ENCODE results near the gene PRKCA.

Gene PRKCA

DNA sequence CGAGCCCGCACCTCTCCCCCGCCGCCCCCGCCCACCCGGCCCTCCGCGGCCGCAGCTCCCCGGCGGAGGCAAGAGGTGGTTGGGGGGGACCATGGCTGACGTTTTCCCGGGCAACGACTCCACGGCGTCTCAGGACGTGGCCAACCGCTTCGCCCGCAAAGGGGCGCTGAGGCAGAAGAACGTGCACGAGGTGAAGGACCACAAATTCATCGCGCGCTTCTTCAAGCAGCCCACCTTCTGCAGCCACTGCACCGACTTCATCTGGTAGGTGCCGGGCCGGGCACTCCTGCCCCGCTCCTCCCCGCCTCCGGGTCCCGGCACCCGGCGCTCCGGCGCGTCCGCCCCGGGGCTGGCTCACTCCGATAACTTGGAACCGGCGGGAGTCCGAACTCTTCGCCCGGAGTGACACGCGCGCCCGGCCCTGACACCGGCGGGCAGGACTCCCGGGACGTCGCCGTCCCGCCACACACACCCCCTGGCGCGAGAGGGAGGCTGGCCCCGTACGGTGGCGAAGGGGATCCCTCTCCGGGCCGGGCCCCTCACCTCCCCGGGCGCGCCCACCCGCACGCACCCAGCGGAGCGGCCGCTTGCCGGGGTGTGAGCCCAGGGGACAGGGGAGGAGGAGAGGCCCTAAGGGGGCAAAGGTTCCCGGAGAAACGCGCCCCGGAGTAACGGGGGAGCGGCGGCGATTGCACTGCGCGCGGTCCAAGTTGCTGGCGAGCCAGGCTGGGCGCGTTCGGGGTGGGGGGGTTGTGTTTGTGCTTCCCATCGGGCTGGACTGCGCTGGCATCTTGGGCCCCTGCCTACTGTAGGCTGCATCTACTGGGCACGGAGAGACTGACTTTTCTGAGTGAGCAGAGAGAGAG lies 581 bp downstream of the PRKCA start:
- peak; percentile 68 for DNase-seq (ENCODE audit: low read depth)
- TF ChIP-seq, protein P1, sequence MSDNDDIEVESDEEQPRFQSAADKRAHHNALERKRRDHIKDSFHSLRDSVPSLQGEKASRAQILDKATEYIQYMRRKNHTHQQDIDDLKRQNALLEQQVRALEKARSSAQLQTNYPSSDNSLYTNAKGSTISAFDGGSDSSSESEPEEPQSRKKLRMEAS (IDR thresholded peaks at IDR 0.05; ENCODE audit: low read depth, low read length): no peak
- TF ChIP-seq MYC (IDR thresholded peaks at IDR 0.05; ENCODE audit: low read depth, low read length): 0 out of 2 replicates have a peak, but pooled peaks have one; percentile 20
- H3K4me3 ChIP-seq (ENCODE audit: low read depth, low read length): peak overlapping the region; percentile 58

DNA sequence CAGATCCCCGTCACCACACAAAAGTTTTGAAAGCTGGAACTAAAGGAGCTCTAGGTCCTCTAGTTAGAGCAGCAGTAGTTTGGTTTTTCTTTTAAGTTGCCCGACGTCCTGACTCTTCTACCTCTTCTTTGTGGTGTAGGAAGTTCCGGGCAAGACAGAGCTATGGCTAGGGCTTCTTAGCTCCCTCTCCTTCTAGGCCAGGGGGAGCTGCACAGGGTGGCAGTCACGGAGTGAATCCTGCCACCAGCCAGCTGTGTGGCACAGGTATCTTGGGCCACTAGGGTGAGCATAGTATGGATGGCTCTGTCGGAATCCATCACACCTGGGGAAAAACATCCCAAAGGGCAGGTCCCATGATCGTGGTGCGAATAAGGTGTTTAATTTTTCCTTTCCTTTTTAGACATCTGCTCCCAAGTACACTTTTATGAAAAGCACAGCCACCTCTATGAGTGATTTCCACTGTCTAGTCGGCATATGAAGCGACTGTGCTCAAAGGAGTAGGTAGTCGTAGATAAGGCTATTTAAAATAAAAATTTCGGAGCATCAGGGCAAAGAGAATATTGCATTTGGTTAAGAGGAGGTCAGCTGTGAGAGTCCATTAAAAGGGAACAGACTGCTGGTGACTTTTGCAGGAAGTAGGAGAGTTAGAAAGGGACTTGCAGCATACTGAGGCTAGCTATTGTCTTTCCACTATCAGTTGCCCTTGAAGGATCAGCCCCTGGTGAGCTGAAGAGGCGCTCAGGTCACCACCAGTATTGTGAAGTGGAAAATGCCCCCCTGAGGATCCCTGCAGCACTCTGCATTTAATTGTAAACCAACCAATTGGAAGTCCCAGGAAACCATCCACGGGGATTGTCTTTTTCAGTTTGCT lies 2.1 kb downstream of the PRKCA start:
- TF ChIP-seq POLR2A (IDR thresholded peaks at IDR 0.05; ENCODE audit: extremely low read depth, insufficient read length) (no peak), MYC (IDR thresholded peaks at IDR 0.05; ENCODE audit: low read depth, low read length) (no peak)
- TF ChIP-seq, protein P2, sequence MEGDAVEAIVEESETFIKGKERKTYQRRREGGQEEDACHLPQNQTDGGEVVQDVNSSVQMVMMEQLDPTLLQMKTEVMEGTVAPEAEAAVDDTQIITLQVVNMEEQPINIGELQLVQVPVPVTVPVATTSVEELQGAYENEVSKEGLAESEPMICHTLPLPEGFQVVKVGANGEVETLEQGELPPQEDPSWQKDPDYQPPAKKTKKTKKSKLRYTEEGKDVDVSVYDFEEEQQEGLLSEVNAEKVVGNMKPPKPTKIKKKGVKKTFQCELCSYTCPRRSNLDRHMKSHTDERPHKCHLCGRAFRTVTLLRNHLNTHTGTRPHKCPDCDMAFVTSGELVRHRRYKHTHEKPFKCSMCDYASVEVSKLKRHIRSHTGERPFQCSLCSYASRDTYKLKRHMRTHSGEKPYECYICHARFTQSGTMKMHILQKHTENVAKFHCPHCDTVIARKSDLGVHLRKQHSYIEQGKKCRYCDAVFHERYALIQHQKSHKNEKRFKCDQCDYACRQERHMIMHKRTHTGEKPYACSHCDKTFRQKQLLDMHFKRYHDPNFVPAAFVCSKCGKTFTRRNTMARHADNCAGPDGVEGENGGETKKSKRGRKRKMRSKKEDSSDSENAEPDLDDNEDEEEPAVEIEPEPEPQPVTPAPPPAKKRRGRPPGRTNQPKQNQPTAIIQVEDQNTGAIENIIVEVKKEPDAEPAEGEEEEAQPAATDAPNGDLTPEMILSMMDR (IDR thresholded peaks at IDR 0.05; ENCODE audit: low read depth, low read length): no peak
- TF ChIP-seq, protein P1 (IDR thresholded peaks at IDR 0.05; ENCODE audit: low read depth, low read length): no peak
- peak; percentile 63 for DNase-seq (ENCODE audit: low read depth)
- H3K4me3 ChIP-seq (ENCODE audit: low read depth, low read length): peak overlapping the region; percentile 58

DNA sequence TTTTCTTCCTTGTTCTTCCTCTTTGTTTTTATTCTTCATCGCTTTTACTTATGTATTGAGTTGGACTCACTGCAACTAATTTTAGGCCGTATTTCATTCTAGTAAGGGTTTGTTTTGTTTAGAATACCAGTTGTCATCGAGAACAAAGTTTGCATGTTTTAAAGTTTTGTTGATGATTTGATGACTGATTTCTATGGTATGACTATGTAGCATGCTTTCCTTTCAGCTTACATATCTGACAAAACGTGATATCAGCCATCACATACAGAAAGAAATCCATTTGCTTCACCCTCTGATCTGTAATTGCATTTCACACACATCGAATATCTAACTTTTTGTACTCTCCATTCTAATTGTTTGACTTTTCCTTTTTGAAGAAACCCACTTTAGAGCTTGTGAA lies 4.0 kb downstream of the PRKCA start:
- TF ChIP-seq POLR2A (IDR thresholded peaks at IDR 0.05; ENCODE audit: extremely low read depth, insufficient read length): no peak
- no peak for TF ChIP-seq MYC (IDR thresholded peaks at IDR 0.05; ENCODE audit: low read depth, low read length)
- TF ChIP-seq, protein P2 (IDR thresholded peaks at IDR 0.05; ENCODE audit: low read depth, low read length): no peak
- H3K4me3 ChIP-seq (ENCODE audit: low read depth, low read length): peak overlapping the region; percentile 14
- no peak for DNase-seq (ENCODE audit: low read depth)

DNA sequence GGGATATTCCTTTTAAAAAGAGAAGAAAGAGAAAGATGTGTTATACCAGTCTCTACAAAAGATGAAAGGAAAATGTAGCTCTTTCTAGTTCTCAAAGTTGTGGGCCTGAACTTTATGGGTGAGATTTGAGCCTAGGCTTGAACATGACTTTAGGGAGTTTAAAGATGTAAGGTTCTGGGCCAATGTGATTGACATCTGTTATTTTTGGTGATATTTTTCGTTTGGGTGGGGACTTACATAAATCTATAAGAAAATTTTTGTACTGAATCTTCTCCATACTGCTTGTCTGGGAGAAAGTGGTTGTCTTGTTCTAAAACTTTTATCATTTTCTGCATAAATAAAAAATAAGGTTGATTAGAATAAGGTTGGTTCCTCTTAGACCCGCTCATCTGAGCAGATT lies 4.8 kb downstream of the PRKCA start:
- H3K4me3 ChIP-seq (ENCODE audit: low read depth, low read length): no peak overlapping the region
- no peak for DNase-seq (ENCODE audit: low read depth)
- no peak for TF ChIP-seq POLR2A (IDR thresholded peaks at IDR 0.05; ENCODE audit: extremely low read depth, insufficient read length)
- TF ChIP-seq, protein P1 (IDR thresholded peaks at IDR 0.05; ENCODE audit: low read depth, low read length): no peak
- TF ChIP-seq, protein P2 (IDR thresholded peaks at IDR 0.05; ENCODE audit: low read depth, low read length): no peak
- TF ChIP-seq MYC (IDR thresholded peaks at IDR 0.05; ENCODE audit: low read depth, low read length): no peak

DNA sequence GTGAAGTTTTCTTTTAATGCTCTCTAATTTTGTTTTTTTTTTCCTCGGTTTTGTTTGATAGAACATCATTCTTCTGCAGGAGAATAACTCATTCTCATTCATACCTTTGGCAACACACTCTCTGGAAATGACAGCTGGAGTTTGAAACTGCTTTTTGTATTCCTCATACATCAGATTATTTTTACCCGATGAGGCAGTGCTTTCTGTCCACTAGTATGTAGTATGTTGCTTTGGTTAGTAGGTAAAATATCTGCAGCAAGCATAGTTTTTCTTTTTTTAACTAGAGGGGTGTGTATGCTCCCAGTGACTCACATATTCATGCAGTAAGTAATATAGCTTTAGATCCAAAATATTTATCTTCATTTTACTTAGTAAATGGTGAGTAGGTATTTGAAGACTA lies 6.4 kb downstream of the PRKCA start:
- H3K4me3 ChIP-seq (ENCODE audit: low read depth, low read length): no peak overlapping the region
- DNase-seq (ENCODE audit: low read depth): no peak
- TF ChIP-seq, protein P1 (IDR thresholded peaks at IDR 0.05; ENCODE audit: low read depth, low read length): no peak
- TF ChIP-seq POLR2A (IDR thresholded peaks at IDR 0.05; ENCODE audit: extremely low read depth, insufficient read length) (no peak), MYC (IDR thresholded peaks at IDR 0.05; ENCODE audit: low read depth, low read length) (no peak)
- TF ChIP-seq, protein P2 (IDR thresholded peaks at IDR 0.05; ENCODE audit: low read depth, low read length): no peak

DNA sequence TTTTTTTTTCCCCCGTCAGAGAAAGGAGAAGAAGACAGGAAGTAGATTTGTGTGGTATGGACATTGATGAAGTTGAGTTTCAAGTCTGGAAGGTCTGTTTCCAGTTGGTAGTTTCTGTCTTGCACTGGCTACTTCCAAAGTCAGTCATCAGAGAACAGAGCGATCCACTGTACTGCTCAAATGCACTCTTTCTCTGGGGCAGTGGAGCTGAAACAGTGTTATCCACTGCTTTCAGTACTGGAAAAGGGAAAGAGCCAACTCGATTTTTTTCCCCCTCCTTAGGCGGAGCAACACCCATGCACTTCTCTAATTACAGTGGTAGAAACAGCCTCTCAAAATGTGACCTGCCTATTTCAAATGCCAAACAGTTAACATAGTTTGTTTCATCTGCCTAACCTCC lies 7.4 kb downstream of the PRKCA start:
- no peak for DNase-seq (ENCODE audit: low read depth)
- H3K4me3 ChIP-seq (ENCODE audit: low read depth, low read length): no peak overlapping the region
- TF ChIP-seq, protein P1 (IDR thresholded peaks at IDR 0.05; ENCODE audit: low read depth, low read length): no peak
- TF ChIP-seq MYC (IDR thresholded peaks at IDR 0.05; ENCODE audit: low read depth, low read length) (no peak), POLR2A (IDR thresholded peaks at IDR 0.05; ENCODE audit: extremely low read depth, insufficient read length) (no peak)
- TF ChIP-seq, protein P2 (IDR thresholded peaks at IDR 0.05; ENCODE audit: low read depth, low read length): no peak

Data from NB4 (cell line).